D721Med (cell line): ENCODE measurements around the gene SKIDA1.

Experiments
- DNase-seq: peaks from one replicate; pipeline ENCODE4 v3.0.0; 2011; ENCODE audit warnings: low spot score; ENCODE audit not compliant: insufficient read length
- FAIRE-seq: peaks from 2 replicates; lab custom pipeline; 2011; peaks lifted over from hg19 to GRCh38; lab: Jason Lieb, UNC
- CTCF ChIP-seq: IDR thresholded peaks from 2 replicates; pipeline ENCODE4 v1.5.1; 2012; ENCODE audit warnings: mild to moderate bottlenecking, control low read depth; ENCODE audit not compliant: insufficient read depth; ENCODE audit errors: missing control alignments

Gene SKIDA1

GRCh38 chr10:21521751-21522533, 3.5 kb downstream of the SKIDA1 start:
- no peak for TF ChIP-seq CTCF
- FAIRE-seq (no peak), DNase-seq (no peak)

GRCh38 chr10:21520949-21521348, 4.5 kb downstream of the SKIDA1 start:
- no peak for TF ChIP-seq CTCF
- FAIRE-seq (no peak), DNase-seq (no peak)

- no peak for DNase-seq
- no peak for TF ChIP-seq CTCF
- no peak for FAIRE-seq
These were observed 5.0 kb downstream of the SKIDA1 start for GRCh38 chr10:21520509-21520908.

- no peak for DNase-seq
- FAIRE-seq = peak; percentile 16
- TF ChIP-seq CTCF = no peak
These were observed 5.5 kb downstream of the SKIDA1 start for GRCh38 chr10:21519941-21520436.

GRCh38 chr10:21519397-21519933, 6.0 kb downstream of the SKIDA1 start:
- DNase-seq = no peak
- no peak for FAIRE-seq
- no peak for TF ChIP-seq CTCF

- DNase-seq (no peak), FAIRE-seq (peak; percentile 16)
- TF ChIP-seq CTCF = no peak
These were observed 6.7 kb downstream of the SKIDA1 start for GRCh38 chr10:21518641-21519396.
